ENCODE measurements around the gene EML2.
"Not testable (repeated sequence)": the region's sequence is repeated elsewhere in the genome, so short reads cannot be mapped to it uniquely, and the experiment has no call there.

The EML2 gene

DNA sequence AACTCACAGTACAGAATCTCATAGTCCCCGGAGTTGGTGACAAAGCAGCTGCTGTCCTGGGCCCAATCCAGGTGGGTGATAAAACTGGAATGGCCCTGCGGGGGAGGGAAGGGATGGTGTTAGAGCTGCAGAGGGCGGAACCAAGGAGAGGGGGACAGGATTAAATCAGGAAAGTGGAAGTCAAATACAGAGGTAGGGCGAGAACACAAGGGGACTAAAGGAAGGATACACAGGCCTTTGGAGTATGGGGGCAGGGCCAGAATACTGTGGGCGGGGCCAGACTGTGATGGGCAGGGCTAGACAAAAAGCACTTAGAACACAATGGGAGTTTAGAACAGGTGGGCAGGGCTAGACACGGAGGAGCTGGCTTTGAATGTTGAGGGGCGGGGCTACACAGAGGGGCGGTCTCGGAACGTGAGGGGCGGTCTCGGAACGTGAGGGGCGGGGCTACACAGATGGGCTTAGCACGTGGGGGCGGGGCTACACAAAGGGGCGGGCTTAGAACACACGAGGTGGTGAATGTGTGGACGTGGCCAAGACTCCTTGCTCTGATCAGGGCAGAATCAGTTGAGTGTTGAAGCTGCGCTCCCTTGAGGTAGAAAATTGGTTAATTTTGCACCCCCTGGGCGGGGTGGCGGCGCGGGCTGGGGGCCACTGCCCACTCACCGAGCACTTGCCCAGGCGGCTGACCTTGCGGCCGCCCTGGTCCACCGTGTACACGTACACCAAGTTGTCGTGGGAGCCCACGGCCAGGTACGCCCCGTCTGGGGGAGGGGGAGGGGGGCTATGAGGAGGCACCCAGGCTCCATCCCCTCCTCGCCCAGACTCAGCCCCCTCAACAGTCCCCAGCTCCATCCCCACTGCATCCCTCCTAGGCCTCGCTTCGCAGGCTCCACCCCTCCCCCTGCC lies 23.1 kb downstream of the EML2 start:
- no peak for DNase-seq

DNA sequence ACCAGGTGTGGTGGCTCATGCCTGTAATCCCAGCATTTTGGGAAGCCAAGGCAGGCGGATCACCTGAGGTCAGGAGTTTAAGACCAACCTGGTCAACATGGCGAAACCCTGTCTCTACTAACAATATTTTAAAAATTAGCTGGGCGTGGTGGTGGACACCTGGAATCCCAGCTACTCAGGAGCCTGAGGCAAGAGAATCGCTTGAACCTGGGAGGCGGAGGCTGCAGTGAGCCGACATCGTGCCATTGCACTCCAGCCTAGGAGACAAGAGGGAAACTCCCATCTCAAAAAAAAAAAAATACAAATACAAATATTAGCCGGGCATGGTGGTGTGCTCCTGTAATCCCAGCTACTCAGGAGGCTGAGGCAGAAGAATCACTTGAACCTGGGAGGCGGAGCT lies 24.1 kb downstream of the EML2 start:
- not testable (repeated sequence) for DNase-seq

- DNase-seq = no peak
Observed at GRCh38 chr19:45613926-45614725, 25.1 kb downstream of the EML2 start.

DNA sequence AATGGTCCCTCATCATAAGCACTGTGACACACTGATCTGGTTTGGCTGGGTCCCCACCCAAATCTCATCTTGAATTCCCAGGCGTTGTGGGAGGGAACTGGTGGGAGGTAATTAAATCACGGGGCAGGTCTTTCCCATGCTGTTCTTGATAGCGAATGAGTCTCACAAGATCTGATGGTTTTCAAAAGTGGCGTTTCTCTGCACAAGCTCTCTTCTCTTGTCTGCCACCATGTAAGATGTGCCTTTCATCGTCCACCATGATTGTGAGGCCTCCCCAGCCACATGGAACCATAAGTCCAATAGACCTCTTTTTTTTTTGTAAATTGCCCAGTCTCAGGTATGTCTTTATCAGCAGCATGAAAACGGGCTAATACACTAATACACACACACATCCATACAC lies 30.2 kb downstream of the EML2 start:
- no peak for DNase-seq

- DNase-seq = peak; percentile 42
Observed at GRCh38 chr19:45607071-45608029, 31.8 kb downstream of the EML2 start.

DNA sequence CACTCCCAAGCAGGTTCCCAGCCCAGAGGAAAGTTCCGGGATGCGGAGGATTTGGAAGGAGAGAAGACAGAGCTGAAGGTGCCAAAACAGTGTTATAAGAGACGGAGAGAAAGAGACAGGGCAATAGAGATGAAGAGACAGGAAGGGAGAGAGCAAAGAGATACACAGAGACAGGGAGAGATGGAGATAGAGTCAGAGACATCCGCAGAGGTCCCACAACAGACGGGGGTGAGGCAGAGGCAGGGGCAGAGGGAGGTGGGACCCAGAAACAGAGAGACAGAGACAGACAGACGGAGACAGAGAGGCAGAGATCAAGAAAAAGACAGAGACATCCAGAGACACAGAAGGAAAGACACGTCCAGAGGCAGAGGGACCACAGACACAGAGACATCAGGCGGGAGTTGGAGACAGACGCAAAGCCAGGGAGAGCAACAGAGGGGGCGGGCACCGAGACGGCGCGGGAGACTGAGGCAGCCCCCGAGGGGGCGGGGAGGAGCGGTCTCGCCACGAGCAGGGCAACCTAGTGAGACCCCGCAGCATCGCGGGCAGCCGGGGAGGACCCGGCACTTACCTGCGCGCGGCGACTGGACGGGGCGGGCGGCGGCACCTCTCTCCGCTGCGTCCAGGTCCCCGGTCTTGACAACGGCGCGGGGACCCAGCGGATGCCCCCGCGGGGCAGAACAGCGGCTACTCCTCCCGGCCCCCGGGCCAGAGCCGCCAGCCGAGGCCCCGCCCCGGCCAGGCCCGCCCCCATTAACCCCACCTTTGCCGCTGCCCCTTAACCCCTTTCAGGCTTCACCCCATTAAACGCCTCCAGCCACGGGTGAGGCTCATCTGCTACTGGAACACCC lies 37.4 kb downstream of the EML2 start, which contains the start of gene GPR4:
Gene GPR4, minus strand, starts transcription at position 689 of the 851 bp plus-strand sequence. CDS start 10,346 bp downstream, outside the sequence.
- DNase-seq = no peak

DNA sequence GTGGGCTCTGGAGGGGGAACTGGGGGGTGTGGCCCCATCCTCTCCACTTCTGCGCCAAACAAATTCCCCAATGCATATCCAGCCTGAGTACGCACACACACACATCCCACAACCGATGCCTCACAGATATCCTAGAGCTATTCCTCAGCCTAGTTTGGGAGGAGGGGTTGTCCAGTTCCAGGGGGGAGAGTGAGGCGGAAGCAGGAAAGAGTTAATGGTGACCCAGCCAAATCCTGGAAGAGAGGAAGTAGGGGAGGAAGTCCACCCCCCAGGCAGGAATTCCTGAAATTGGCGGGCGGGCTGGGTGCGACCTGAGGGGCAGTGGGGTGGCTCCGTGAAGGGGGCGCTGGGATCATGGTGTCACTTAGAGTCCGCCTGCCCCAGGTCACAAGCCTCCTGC lies 38.1 kb downstream of the EML2 start:
- DNase-seq = no peak

- no peak for DNase-seq
Observed at GRCh38 chr19:45600340-45600885, 38.8 kb downstream of the EML2 start.

- DNase-seq = no peak
Observed at GRCh38 chr19:45599286-45599685, 39.9 kb downstream of the EML2 start.

DNA sequence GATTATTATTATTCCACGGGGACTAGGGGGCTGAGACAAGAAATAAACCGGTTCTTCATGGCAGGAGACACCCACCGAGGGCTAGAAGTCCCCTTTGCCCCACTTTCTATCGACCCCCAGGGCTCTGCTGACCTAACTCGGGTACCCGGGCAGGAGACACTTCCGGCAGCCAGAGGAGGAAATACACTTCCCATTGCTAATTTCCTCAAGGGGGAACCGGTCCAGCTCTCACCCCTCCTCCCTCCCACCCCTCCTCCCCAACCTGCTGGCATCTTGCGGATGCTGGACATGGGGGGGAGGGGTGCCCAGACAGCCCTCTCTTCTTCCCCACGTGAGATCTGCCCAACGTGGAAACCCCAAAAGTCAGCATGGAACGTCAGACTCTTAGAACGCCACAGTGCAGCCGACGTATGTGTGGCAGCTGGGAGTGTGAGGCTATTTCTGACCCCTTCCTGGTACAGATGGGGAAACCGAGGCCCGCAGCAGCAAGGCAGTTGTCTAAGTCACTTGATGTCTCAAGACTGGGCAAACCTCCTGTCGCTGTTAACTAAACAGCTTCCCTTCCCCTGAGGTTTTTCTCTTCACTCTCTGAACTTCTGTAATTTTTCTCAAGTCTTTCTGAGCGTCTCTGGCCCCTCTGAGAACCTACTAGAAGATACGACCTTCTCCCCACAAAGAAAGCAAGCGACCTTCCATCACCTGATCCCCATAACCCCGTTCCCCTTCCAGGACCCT lies 40.8 kb downstream of the EML2 start:
- no peak for DNase-seq

DNA sequence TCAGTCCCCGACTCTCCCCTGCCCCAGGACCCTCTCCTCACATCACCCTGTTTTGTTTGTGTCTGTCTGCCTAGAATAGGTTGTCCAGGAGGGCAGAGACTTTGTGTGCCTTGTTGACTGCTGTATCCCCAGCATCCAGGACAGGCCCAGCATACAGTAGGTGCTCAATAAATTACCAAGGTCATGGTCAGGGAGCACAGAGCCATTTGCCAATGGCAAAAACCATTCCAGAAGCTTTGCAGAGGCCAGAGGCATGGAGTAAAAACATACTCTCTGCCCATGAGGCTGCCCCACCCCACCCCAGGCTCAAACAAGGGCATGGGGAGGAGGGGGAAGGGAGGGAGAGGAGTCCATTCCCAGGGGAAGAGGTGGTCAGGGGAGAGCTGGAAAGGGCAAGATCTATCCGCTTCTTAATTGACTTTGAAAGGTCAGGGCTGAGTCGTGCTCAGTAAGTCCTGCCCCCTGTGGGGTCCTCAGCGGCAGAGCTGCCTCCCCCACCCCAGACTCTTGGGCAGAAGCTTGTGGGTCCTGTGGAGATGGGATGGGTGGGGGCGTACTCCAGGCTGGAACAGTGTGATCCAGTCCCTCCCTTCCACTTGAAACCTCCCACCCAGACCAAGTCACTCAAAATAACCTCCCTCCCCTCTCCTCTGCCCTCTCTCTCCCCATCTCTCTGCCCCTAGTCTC lies 41.6 kb downstream of the EML2 start:
- no peak for DNase-seq

DNA sequence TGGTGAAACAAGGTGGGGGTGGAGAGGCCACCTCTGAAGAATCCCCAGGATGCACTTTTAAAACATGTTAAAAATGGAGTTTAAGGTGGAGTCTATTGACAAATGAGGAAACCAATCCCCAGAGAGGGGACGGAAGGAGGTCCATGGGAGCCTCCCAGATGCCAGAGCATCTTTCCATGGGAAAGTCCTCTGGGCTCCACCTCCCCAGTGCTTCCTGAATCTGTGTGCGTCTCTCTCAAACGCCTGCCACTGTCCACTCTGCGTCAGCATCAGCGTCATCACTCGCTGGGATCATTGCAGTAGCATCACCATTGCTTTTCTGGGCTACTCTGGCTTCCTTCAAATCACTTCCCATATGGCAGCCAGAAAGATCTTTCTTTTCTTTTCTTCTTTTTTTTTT lies 43.4 kb downstream of the EML2 start:
- DNase-seq = no peak

DNA sequence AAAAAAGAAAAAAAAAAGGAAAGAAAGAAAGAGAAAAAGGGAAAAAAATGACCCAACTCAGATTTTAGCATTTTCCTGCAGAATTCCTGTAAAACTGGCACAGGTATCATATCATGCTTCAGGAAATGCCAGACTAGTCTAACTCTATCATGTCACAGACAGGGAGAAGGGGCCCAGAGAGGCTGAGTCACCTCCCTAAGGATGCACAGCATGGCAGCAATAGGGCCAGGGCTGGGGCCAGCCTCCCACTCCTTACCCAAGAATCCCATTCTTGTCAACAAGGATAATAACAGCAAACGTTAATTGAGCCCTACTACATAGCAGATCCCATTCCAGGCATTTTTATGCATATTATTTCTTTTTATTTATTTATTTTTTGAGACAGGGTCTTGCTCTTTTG lies 45.7 kb downstream of the EML2 start:
- no peak for DNase-seq

DNA sequence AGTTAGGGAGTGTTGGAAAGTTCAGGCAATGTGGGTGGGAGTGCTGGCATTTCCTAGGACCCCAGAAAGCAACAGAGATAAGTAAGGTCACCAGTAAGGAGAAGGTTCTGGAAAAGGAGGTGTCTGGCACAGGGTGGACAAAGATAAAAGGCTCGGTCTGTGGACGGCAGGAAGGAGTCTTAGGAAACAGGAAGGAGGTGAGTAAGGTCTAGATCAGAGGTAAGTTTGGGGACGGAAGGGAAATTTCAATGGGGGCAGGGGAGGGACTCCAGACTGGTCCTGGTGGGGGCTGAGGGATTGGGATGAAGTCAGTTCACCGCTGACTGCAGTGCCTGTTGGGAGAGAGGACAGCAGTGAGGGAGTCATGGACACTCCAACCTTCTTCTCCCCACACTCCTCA lies 46.8 kb downstream of the EML2 start:
- DNase-seq = no peak

DNA sequence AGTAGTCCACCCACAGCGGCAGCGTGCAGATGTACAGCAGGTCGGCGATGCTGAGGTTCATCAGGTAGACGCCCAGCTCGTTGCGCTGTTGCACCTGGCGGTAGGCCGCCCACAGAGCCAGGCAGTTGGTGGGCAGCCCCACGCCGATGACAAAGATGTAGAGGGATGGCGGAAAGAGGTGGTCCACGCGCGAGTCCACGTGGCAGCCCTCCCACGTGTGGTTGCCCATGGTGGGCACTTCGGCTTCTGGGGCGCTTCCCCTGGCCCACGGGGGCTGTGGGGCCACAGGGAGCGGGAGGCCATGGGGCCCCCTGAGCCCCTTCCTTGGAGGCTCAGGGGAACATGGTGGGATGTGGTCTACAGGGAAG lies 47.6 kb downstream of the EML2 start:
- DNase-seq = no peak

GRCh38 chr19:45591004-45591637 lies 48.1 kb downstream of the EML2 start:
- DNase-seq = peak; percentile 26

- no peak for DNase-seq
Observed at GRCh38 chr19:45590300-45591003, 48.7 kb downstream of the EML2 start.

GRCh38 chr19:45589768-45590167 lies 49.4 kb downstream of the EML2 start:
- no peak for DNase-seq

DNA sequence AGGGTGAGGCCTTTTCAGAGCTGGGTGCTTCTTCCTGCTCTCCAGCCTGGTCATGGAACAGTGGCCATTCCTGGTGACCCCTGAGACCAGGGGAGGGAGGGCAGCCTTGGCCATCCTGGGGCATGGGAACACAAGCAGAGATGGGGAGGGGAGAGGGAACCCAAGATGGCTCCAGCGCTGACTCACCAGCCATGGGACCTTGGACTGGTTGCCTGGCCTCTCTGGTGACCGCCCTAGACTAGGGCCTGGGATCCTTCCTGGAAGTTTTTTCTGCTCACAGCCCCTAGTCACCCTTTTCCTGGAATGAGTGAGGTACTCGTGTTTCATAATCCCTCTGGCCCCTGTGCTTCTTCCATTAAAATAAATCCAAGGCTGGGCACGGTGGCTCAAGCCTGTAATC lies 51.3 kb downstream of the EML2 start:
- DNase-seq = no peak
